Stomach (tissue), 9 donors: ENCODE results near the gene HASPIN. TPM values are rescaled to one million over a fixed set of nuclear protein-coding genes. Genes with fewer than 3 reads are reported as not detected.

Source experiments
- DNase-seq, 2 donors: peaks; one replicate each; pipeline versions ENCODE4 v3.0.0 to v3.0.0-alpha.2; 2013 to 2019
- H3K27ac ChIP-seq, 5 donors: fragments of 200-600 bp in 4 of 5; sonication (generic) in 4 of 5; one replicate each; pipeline ENCODE4 v1.5.1; 2013 to 2019; ENCODE audit warnings: mild to moderate bottlenecking in 1 of 5, moderate library complexity in 1 of 5
- H3K27me3 ChIP-seq, 3 donors: fragments of 200-600 bp; sonication (generic); one replicate each; pipeline ENCODE4 v1.5.1; 2017 to 2019; ENCODE audit warnings: mixed run types in 1 of 3
- H3K36me3 ChIP-seq, 4 donors: fragments of 200-600 bp; sonication (generic); 1 replicate in 3 of 4; 2 replicates in 1 of 4; pipeline ENCODE4 v1.5.1; 2016 to 2019
- H3K4me1 ChIP-seq, 4 donors: fragments of 200-600 bp; sonication (generic); one replicate each; pipeline ENCODE4 v1.5.1; 2016 to 2019
- H3K4me3 ChIP-seq, 4 donors: fragments of 200-600 bp; sonication (generic) in 3 of 4; one replicate each; pipeline ENCODE4 v1.5.1; 2016 to 2019; ENCODE audit warnings: mild to moderate bottlenecking in 1 of 4
- H3K9me3 ChIP-seq, 4 donors: fragments of 200-600 bp; sonication (generic); one replicate each; pipeline ENCODE4 v1.5.1; 2016 to 2019
- EP300 ChIP-seq: sonication (generic); formaldehyde crosslinking; IDR thresholded peaks from one replicate; pipeline ENCODE4 v1.6.1; 2017; ENCODE audit warnings: antibody characterized with exemption
- POLR2A ChIP-seq, 4 donors: fragments of 450-650 bp; IDR thresholded peaks; one replicate each; pipeline ENCODE4 v1.6.1; 2016; ENCODE audit warnings: antibody characterized with exemption in 4 of 4, control low read depth in 2 of 4, mild to moderate bottlenecking in 1 of 4, moderate library complexity in 1 of 4
- POLR2AphosphoS5 ChIP-seq, 3 donors: sonication (generic); formaldehyde crosslinking; IDR thresholded peaks; one replicate each; pipeline ENCODE4 v1.6.1; 2016; ENCODE audit warnings: antibody characterized with exemption in 3 of 3
- WGBS, 5 donors: extraction: QIAGEN DNeasy Blood & Tissue Kit in 3 of 5; methylation state at CpG; one replicate each; pipeline versions ENCODE4 v1.1.5 to v1.1.7; 2013 to 2018; 5-methylcytosine and 5-hydroxymethylcytosine counted together
- intact Hi-C: fragments of 100-400 bp; cut with DNase I; formaldehyde crosslinking; loops from one replicate; pipeline ENCODE4 v1.15.1; 2023; ENCODE audit warnings: low total_unique reads
- polyA plus RNA-seq, 3 donors: library from polyadenylated mRNA; stranded (reverse); fragments of 200-250 nt; gene quantifications; one replicate each; pipeline ENCODE4 v1.2.3, GENCODE V29; 2013
- total RNA-seq, 5 donors: library from RNA; depleted of rRNA; stranded (reverse); fragments of >200 nt; gene quantifications; one replicate each; pipeline versions ENCODE4 v1.1.0 to v1.2.3, GENCODE V29; 2014 to 2016
- TF ChIP-seq, protein P1 (sequence below), 7 experiments: fragments of 450-650 bp in 4 of 7; fragments of 200-600 bp in 3 of 7; sonication (generic) in 3 of 7; IDR thresholded peaks; one replicate each; pipeline ENCODE4 v1.5.1; 2016 to 2019; ENCODE audit warnings: antibody characterized with exemption in 7 of 7, control low read depth in 2 of 7, mild to moderate bottlenecking in 1 of 7
- donor health status: healthy with polysubstance abuse.
- donor health status: Bipolar disorder and iron deficiency.
- donor health status: healthy.

HASPIN gene
- total and polyA plus RNA-seq, 8 donors, result 0.30 to 0.89 (median 0.68) TPM; not detected in 3

- H3K4me3 ChIP-seq, result no peak overlapping the region
These were observed 41.7 kb upstream of the HASPIN start for GRCh38 chr17:3682033-3682432.

DNA sequence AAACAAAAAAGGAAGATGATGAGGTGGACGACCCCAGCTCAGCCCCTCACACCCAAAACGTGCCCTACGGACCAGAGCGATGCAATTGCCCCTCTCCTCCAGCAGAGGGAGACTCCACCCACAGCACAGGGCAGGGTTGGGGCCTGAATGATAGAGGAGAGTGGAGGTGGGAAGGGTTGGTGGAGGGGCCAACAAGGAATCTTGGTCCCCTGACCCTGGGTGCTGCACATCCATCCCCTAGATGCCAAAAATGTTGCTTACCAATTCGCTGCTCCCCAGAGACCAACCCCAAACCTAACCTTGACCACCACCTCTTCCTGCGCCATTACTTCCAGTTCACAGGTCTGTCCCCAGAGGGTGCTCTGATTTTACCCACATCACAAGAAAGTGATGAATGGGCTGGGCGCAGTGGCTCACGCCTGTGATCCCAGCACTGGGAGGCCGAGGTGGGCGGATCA is 40.6 kb upstream of the HASPIN start:
- TF ChIP-seq, protein P1, sequence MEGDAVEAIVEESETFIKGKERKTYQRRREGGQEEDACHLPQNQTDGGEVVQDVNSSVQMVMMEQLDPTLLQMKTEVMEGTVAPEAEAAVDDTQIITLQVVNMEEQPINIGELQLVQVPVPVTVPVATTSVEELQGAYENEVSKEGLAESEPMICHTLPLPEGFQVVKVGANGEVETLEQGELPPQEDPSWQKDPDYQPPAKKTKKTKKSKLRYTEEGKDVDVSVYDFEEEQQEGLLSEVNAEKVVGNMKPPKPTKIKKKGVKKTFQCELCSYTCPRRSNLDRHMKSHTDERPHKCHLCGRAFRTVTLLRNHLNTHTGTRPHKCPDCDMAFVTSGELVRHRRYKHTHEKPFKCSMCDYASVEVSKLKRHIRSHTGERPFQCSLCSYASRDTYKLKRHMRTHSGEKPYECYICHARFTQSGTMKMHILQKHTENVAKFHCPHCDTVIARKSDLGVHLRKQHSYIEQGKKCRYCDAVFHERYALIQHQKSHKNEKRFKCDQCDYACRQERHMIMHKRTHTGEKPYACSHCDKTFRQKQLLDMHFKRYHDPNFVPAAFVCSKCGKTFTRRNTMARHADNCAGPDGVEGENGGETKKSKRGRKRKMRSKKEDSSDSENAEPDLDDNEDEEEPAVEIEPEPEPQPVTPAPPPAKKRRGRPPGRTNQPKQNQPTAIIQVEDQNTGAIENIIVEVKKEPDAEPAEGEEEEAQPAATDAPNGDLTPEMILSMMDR (IDR thresholded peaks at IDR 0.05), result peak in 5 of 7 experiments; percentile 72 to 89 (median 75)
- no peak for TF ChIP-seq POLR2A (IDR thresholded peaks at IDR 0.05)
- Histone ChIP-seq H3K27me3 (peaks cover 0 to 47% (median 15%) of the 10 kb centered on the region in 3 donors), H3K27ac (no peak overlapping the region), H3K4me1 (peaks cover 0 to 16% (median 9%) of the 10 kb centered on the region in 4 donors), H3K9me3 (no peaks in the 10 kb centered on the region), H3K4me3 (no peak overlapping the region), H3K36me3 (no peaks in the 10 kb centered on the region)
- intact Hi-C loops, result no loop called here
- peak in 1 of 2 donors; percentile 47 for DNase-seq
- 24 to 31% (median 29%) methylated on average over 8 to 10 of the region's 10 CpGs for WGBS, 5 donors

More at GRCh38 chr17:3682033-3682432, 41.7 kb upstream of the HASPIN start:
- H3K27ac ChIP-seq, result no peak overlapping the region
- no peaks in the 10 kb centered on the region for H3K9me3 ChIP-seq
- intact Hi-C loops, result no loop called here
- no peak for TF ChIP-seq POLR2AphosphoS5 (IDR thresholded peaks at IDR 0.05)
- TF ChIP-seq, protein P1 (IDR thresholded peaks at IDR 0.05), result no peak
- no peak for TF ChIP-seq EP300
- no peak for TF ChIP-seq POLR2A (IDR thresholded peaks at IDR 0.05)
- H3K4me1 ChIP-seq, result peaks cover 0 to 19% (median 8%) of the 10 kb centered on the region in 4 donors
- no peak for DNase-seq
- H3K27me3 ChIP-seq, result peaks cover 0 to 47% (median 15%) of the 10 kb centered on the region in 3 donors
- WGBS, 5 donors, result 82 to 89% (median 87%) methylated on average over 12 of the region's 12 CpGs
- no peaks in the 10 kb centered on the region for H3K36me3 ChIP-seq

DNA sequence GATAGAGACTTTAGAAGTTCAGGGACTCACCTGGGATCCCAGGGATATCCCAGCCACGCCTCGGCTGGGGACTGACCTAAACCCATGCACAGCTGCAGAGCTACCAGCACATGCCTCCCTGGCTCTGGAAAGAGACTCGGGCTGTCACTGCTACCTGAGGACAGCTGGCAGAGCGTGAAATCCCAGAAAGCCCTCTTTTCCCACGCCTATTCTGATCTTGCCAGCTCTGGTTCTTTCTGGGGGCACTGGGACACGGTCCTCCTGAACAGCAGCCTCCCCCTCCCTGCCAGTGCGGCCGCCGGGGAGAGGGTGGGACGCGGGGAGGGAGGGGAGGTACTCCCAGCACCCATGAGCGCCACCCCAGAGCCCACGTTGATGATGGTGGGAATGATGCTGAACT is 38.5 kb upstream of the HASPIN start:
- intact Hi-C loops, result no loop called here
- TF ChIP-seq POLR2A (IDR thresholded peaks at IDR 0.05) (no peak), POLR2AphosphoS5 (IDR thresholded peaks at IDR 0.05) (no peak), EP300 (no peak)
- TF ChIP-seq, protein P1 (IDR thresholded peaks at IDR 0.05), result no peak
- Histone ChIP-seq H3K27me3 (peaks cover 0 to 61% (median 15%) of the 10 kb centered on the region in 3 donors), H3K9me3 (no peaks in the 10 kb centered on the region), H3K36me3 (peaks cover 0 to 3% (median 0%) of the 10 kb centered on the region in 4 donors), H3K4me3 (no peak overlapping the region), H3K4me1 (peaks cover 0 to 7% (median 5%) of the 10 kb centered on the region in 4 donors), H3K27ac (no peak overlapping the region)
- no peak for DNase-seq
- 17 to 52% (median 26%) methylated on average over 5 to 13 of the region's 13 CpGs for whole genome bisulfite sequencing, 5 donors

DNA sequence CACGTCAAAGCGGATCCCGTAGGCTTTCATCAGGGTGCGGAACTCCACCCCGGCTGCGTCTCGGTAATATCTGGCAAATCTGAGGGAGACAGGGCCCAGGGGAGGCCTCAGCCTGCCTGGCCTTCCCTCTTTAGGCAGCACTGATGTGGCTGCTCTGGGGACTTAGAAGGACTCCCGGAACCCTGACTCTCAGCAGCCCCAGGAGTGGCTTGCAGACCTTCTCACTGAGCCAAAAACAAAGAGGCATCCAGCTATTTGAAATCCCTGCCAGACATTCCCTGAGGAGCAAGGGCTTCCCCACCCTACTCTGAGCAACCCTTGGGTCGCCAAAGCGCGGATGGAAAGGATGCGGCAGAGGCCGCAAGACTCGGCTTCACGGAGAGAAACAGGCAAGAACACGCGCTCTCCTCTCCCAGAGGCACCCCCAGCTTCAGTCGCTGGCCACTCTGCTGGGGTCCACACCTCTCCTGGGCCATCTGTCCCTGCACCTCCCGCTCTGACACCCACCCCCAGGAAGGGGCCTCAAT is 35.6 kb upstream of the HASPIN start:
- Histone ChIP-seq H3K9me3 (no peaks in the 10 kb centered on the region), H3K4me3 (no peak overlapping the region), H3K27me3 (peaks cover 0 to 66% (median 15%) of the 10 kb centered on the region in 3 donors), H3K36me3 (peaks cover 0 to 3% (median 0%) of the 10 kb centered on the region in 4 donors), H3K4me1 (peaks cover 0 to 5% (median 2%) of the 10 kb centered on the region in 4 donors), H3K27ac (no peak overlapping the region)
- WGBS, 5 donors, result 33 to 43% (median 40%) methylated on average over 14 to 19 of the region's 19 CpGs
- intact Hi-C loops, result no loop called here
- no peak for TF ChIP-seq POLR2A (IDR thresholded peaks at IDR 0.05)
- TF ChIP-seq, protein P1 (IDR thresholded peaks at IDR 0.05), result no peak
- TF ChIP-seq POLR2AphosphoS5 (IDR thresholded peaks at IDR 0.05), result no peak
- no peak for TF ChIP-seq EP300
- no peak for DNase-seq
